Tongue (tissue), 2 donors: ENCODE data around the gene COQ4. TPM values are rescaled to one million over a fixed set of nuclear protein-coding genes. Genes with fewer than 3 reads are reported as not detected.
A peak's percentile ranks its signal among the peaks of the same experiment; 100 is the strongest.

Source experiments
- DNase-seq: peaks from one replicate; pipeline ENCODE4 v3.0.0-alpha.2; 2015
- total RNA-seq: library from RNA; depleted of rRNA; stranded (reverse); fragments of >200 nt; gene quantifications from one replicate; pipeline ENCODE4 v1.2.3, GENCODE V29; 2014

COQ4 gene
- total RNA-seq, 1 donor from 2014 or later = 29.8 TPM

DNA sequence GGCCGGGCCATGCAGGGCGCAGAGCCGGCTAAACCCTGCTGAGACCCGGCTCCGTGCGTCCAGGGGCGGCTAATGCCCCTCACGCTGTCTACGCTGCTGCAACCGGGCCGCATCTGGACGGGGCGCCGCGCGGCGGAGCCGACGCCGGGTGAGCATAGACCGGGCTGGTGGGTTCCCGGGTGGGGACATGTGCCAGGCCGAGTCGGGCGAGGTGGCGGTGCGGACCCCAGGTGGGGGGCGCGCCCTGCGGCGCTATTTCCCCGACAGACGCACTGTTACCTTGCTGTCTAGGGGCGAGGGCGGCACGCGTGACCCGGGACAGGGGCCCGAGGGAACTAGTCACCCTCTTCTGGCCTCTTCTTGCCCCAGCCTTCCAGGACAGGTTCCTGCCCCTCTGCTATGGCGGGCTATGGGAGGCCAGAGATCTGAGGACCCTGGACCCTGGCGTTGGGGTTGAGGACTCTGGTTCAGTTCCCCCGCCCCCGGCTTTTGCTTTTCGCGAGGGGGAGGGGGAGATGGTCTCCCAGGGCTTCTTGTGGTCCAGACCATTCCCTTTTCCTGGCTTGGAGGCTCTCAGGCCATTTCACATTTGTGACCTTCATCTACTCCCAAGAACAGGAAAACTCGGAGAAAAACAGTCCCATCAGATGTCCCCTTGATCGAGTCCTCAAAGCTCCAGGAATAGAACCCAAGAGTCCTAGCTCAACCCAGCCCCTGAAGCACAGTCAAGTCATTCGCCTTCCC lies 18.2 kb downstream of the COQ4 start:
- no peak for DNase-seq

GRCh38 chr9:128341435-128341849 lies 18.8 kb downstream of the COQ4 start:
- peak; percentile 67 for DNase-seq

- DNase-seq = no peak
These were observed 20.5 kb downstream of the COQ4 start for GRCh38 chr9:128342971-128343680.

- DNase-seq = no peak
These were observed 21.2 kb downstream of the COQ4 start for GRCh38 chr9:128343855-128344254.

GRCh38 chr9:128344931-128345605 lies 22.4 kb downstream of the COQ4 start:
- no peak for DNase-seq

- DNase-seq = no peak
These were observed 26.5 kb downstream of the COQ4 start for GRCh38 chr9:128349125-128349524.

DNA sequence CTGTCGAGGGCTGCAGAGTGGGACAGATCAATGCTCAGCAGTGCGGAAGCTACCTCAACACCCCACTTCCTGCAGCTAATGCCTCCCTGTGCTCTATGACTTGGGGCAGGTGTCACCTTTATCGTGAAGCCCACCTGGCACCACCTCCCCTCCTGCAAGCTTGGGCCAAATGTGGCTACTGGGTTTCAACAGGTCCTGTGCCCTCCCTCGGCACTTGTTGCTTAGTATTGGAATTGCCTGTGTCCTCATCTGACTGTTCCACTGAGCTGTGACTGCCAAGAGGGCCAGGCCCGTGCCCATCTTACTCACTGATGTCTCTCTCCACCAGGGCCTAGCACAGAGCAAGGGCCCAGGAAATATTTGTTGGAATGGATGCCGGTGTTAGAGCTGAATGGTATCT lies 27.1 kb downstream of the COQ4 start:
- no peak for DNase-seq

DNA sequence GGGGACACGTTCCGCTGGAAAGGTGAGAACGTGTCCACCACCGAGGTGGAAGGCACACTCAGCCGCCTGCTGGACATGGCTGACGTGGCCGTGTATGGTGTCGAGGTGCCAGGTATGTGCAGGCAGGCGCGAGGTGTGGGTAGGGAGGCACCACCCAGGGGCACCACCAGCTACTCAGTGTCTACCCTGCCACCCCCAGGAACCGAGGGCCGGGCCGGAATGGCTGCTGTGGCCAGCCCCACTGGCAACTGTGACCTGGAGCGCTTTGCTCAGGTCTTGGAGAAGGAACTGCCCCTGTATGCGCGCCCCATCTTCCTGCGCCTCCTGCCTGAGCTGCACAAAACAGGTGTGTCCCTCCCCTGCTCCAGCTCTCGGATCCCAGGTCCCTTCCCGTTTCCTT lies 32.8 kb downstream of the COQ4 start:
- DNase-seq = no peak

GRCh38 chr9:128358090-128358489 lies 35.5 kb downstream of the COQ4 start:
- DNase-seq = no peak

GRCh38 chr9:128358861-128359260 lies 36.2 kb downstream of the COQ4 start:
- no peak for DNase-seq

DNA sequence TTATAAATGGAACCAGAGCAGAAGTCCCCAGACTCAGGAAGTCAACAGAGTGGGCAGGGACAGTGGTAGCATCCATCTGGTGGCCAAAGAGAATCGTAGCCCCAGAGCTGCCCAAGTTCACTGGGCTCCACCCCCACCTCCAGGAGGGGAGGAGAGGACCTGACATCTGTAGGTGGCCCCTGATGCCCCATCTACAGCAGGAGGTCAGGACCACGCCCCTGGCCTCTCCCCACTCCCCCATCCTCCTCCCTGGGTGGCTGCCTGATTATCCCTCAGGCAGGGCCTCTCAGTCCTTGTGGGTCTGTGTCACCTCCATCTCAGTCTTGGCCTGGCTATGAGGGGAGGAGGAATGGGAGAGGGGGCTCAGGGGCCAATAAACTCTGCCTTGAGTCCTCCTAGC lies 38.2 kb downstream of the COQ4 start:
- DNase-seq = no peak

GRCh38 chr9:128361296-128361985 lies 38.8 kb downstream of the COQ4 start:
- peak; percentile 87 for DNase-seq

DNA sequence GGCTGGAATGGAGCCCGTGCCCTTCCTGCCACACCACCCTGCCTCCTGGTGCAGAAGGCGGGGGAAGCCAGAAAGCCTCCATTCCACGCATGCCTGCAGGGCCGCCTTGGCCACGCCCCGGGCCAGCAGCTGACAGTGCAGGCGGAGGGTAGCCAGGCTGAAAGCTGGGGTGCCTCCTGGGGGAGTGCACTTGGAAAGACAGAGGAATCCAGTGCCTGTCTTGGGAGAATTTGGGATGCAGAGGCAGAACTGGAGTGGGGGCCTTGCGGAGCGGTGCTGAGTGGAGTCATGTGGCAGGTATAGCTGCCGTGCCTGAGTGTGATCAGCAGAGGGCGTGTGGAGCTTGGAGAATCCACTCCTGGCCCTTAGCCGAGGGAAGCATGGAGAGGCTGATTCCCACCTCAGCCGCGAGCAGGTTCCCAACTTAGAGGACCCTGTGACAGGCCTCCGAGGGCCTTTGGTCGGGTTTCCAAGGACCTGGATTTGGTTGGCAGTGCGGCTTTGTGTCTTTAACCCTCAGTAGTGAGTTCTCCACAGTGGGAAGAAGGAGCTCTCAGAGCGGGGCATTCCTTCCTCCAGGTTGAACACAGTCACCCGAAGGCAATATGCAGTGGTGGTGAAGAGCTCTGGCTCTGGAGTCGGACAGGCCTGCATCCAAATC lies 39.5 kb downstream of the COQ4 start:
- peak; percentile 96 for DNase-seq

GRCh38 chr9:128362774-128363173 lies 40.1 kb downstream of the COQ4 start:
- peak; percentile 22 for DNase-seq

DNA sequence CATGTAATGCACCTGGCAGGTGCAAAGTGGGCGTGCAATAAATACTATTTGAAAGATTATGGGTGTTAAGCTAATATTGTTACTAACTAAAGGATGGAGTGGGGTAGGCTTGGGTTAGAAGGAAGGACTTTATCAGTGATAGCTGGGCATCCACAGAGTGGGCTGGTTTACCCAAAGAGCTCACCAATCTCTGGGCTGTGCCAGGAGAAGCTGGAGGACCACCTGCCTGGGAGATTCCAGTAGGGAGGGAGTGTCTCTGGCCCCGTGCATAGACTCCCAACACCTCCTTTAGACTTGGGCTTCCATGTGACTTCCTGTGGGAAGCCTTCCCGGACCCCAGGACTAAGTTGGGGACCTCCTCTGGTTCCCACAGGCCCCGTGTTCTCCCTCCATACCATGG lies 42.9 kb downstream of the COQ4 start:
- no peak for DNase-seq

- no peak for DNase-seq
These were observed 46.5 kb downstream of the COQ4 start for GRCh38 chr9:128369024-128369706.

DNA sequence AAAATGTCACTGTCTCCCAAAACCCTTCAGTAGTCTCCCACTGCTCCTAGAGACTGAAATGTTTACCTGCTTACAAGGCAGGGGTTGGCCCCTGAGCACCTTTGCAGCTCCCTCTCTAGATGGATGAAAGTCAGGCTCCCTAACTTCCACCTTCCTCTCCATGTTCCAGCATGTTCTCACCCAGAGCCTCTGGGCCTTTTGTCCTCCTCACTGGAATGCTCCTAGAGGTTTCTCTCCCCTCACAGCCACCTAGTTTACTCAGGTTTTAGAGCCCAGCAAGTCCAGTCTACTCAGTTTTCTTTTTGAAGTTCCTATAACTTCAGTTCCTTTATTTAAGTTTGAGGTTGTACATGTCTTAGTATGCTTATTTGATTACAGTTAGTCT lies 47.7 kb downstream of the COQ4 start:
- no peak for DNase-seq

DNA sequence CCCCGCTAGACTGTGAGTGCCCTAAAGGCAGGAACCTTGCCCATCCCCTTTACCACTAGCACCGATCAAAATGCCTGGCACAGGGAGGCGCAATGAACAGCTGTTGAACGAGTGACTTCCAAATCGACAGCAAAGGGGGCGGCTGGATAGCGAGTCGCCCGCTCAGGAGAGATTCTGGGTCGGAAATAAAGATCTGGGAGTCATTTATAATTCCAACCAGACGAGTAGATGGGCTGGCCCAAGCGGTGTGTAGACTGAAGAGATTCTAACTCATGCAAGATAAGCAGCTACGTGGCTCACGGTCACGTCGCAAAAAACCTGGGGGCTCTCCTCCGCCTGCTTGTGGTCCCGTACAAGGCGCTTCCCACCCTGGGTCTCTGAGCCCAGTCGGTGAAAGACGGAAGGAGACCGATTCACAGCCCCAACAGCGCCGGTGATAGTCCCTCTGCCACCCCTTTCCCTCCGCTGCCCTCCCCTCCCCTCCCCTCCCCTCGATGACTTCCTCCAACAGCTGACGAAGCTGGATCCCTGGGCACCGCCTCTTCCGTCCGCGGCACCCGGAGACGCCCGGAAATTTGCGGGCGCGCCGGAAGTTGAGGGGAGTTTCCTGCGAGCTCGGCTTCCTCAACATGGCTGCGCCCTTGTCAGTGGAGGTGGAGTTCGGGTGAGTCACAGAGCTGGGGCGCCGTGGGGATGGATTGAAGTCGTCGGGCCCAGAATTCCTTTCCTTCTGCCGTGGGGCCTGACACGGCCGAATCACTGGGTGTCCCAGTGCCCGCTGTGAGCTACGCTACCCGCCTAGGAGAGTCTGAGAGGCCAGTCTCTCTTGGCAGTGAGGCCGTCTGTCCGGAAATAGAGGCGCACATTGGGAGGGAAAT lies 48.4 kb downstream of the COQ4 start, which contains the start of gene URM1:
URM1 (plus strand) TSS at position 623 of the 878 bp plus-strand sequence; CDS start at position 630, 7 bp downstream.
- peak; percentile 99 for DNase-seq

DNA sequence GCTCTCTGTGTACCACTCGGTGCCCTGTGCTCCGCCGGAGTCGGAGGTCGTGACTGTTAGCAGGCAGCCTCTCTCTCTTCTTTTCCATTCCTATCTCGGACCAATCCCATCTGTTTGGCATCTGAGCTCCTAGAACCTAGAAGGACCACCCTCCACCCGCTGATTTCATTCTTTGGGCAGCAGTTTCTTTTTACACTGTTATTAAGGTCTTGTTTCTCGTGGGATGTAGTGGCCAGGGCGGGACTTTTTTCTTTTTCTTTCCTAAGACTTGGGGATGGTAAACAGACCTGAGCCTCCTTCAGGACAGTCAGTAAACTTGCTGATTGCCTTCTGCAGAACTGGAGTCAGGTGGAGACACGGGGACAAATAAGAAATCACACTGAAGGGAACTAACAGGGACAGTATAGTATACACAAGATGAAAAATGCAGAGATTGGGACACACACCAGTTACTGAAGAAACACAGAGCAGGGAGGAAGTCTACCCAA lies 49.0 kb downstream of the COQ4 start:
- no peak for DNase-seq

- no peak for DNase-seq
These were observed 49.6 kb downstream of the COQ4 start for GRCh38 chr9:128372188-128372641.
